Stomach (tissue), 4 donors: ENCODE results near the gene EIF2S2.

ENCODE experiments used
- CTCF ChIP-seq, 7 experiments: fragments of 450-650 bp in 4 of 7; fragments of 200-600 bp in 3 of 7; sonication (generic) in 3 of 7; IDR thresholded peaks; one replicate each; pipeline ENCODE4 v1.5.1; 2016 to 2019; ENCODE audit warnings: antibody characterized with exemption in 7 of 7, control low read depth in 2 of 7, mild to moderate bottlenecking in 1 of 7
- POLR2AphosphoS5 ChIP-seq, 3 donors: sonication (generic); formaldehyde crosslinking; IDR thresholded peaks; one replicate each; pipeline ENCODE4 v1.6.1; 2016; ENCODE audit warnings: antibody characterized with exemption in 3 of 3

GRCh38 chr20:34115232-34115631, 3.2 kb upstream of the EIF2S2 start:
- TF ChIP-seq CTCF (IDR thresholded peaks at IDR 0.05) (no peak), POLR2AphosphoS5 (IDR thresholded peaks at IDR 0.05) (no peak)
